Endometrial microvascular endothelial cells (primary cell): ENCODE measurements around the gene CBLN1. TPM values are rescaled to one million over a fixed set of nuclear protein-coding genes. Genes with fewer than 3 reads are reported as not detected.
"Not testable (repeated sequence)": the region's sequence is repeated elsewhere in the genome, so short reads cannot be mapped to it uniquely, and the experiment has no call there.

Source experiments
- in situ Hi-C: cut with HindIII; loops from 2 replicates; pipeline ENCODE4 v1.10.0; 2017; ENCODE audit warnings: low sequenced_read_pairs, low pct_unique_long_range_greater_than_20kb; ENCODE audit errors: inconsistent ontology term
- total RNA-seq: library from RNA; depleted of rRNA; stranded (reverse); fragments of >200 nt; gene quantifications from one replicate; pipeline ENCODE4 v1.2.3, GENCODE V29; 2015; ENCODE audit errors: inconsistent ontology term

CBLN1 gene
- total RNA-seq, 1 donor from 2014 or later = not detected

DNA sequence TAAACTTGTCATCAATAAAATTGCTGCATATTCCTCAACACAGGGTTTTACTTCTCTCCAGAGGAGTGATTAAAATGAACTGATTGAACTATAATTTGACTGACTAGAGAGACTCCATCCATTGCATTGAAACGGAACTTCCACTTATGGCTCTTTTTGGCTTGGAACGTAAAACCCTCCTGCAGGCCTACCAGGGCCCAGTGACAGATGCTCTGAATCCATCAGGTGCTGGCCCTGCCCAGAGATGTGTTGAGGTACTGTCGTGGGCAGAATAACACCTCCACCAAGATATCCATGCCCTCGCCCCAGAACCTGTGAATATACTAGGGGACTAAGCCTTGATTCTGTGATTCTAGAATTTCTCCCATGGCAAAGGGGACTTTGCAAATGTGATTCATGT, 45.4 kb downstream of the CBLN1 start:
- in situ Hi-C loops = no loop called here

DNA sequence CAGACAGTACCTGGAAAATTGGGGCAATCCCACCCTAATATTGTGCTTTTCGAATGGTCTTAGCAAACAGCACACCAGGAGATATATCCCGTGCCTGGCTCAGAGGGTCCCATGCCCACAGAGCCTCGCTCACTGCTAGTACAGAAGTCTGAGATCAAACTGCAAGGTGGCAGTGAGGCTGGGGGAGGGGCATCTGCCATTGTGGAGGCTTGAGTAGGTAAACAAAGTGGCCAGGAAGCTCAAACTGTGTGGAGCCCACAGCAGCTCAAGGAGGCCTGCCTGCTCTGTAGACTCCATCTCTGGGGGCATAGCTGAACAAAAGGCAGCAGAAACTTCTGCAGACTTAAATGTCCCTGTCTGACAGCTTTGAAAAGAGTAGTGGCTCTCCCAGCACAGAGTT, 53.3 kb downstream of the CBLN1 start:
- in situ Hi-C loops = not testable (repeated sequence)

Other genes with a start within 250 kb of the CBLN1 start
- gene C16orf78, start 92.0 kb upstream of the CBLN1 start, total RNA-seq = not detected